H9 (cell line): Measurements from ENCODE around the gene MAPK1IP1L. TPM values are rescaled to one million over a fixed set of nuclear protein-coding genes. Genes with fewer than 3 reads are reported as not detected.

Source experiments
- DNase-seq: peaks from one replicate; pipeline ENCODE4 v3.0.0-alpha.2; 2017
- H2AFZ ChIP-seq: one replicate; pipeline ENCODE4 v1.6.1; 2013; ENCODE audit warnings: mild to moderate bottlenecking, low read length, control low read depth, moderate library complexity
- H2AK5ac ChIP-seq: 2 replicates; pipeline ENCODE4 v1.6.1; 2013; ENCODE audit warnings: low read length, control low read depth, mixed read lengths; ENCODE audit not compliant: insufficient read length
- H2BK120ac ChIP-seq: one replicate; pipeline ENCODE4 v1.6.1; 2013; ENCODE audit warnings: low read depth, mild to moderate bottlenecking, low read length, control low read depth, inconsistent platforms; ENCODE audit not compliant: poor library complexity, severe bottlenecking
- H2BK12ac ChIP-seq: 2 replicates; pipeline ENCODE4 v1.6.1; 2013; ENCODE audit warnings: low read length, control low read depth, mixed read lengths, low read depth; ENCODE audit not compliant: insufficient read length
- H2BK15ac ChIP-seq: 2 replicates; pipeline ENCODE4 v1.6.1; 2013; ENCODE audit warnings: low read depth, low read length, control low read depth
- H2BK20ac ChIP-seq: one replicate; pipeline ENCODE4 v1.6.1; 2013; ENCODE audit warnings: low read depth, mild to moderate bottlenecking, low read length, control low read depth, inconsistent platforms; ENCODE audit not compliant: poor library complexity, severe bottlenecking
- H2BK5ac ChIP-seq: 2 replicates; pipeline ENCODE4 v1.6.1; 2013; ENCODE audit warnings: low read length, control low read depth, mixed read lengths; ENCODE audit not compliant: insufficient read length
- H3K14ac ChIP-seq: 2 replicates; pipeline ENCODE4 v1.6.1; 2013; ENCODE audit warnings: low read length, control low read depth; ENCODE audit not compliant: insufficient read depth
- H3K18ac ChIP-seq: 2 replicates; pipeline ENCODE4 v1.6.1; 2013; ENCODE audit warnings: low read depth, mild to moderate bottlenecking, mixed read lengths, low read length, control low read depth; ENCODE audit not compliant: insufficient read length
- H3K23ac ChIP-seq: 2 replicates; pipeline ENCODE4 v1.6.1; 2013; ENCODE audit warnings: low read length, control low read depth, mixed read lengths, low read depth; ENCODE audit not compliant: insufficient read length
- H3K23me2 ChIP-seq: 2 replicates; pipeline ENCODE4 v1.6.1; 2013; ENCODE audit warnings: low read depth, mild to moderate bottlenecking, mixed read lengths, low read length, control low read depth; ENCODE audit not compliant: insufficient read length, poor library complexity, severe bottlenecking
- H3K27ac ChIP-seq: 2 replicates; pipeline ENCODE4 v1.5.1; 2013; ENCODE audit warnings: low read length, control low read depth, mixed read lengths, low read depth; ENCODE audit not compliant: insufficient read length
- H3K27me3 ChIP-seq: 2 replicates; pipeline ENCODE4 v1.6.1; 2013; ENCODE audit warnings: low read length, control low read depth, inconsistent platforms; ENCODE audit not compliant: insufficient read depth
- H3K4ac ChIP-seq: 2 replicates; pipeline ENCODE4 v1.6.1; 2013; ENCODE audit warnings: low read depth, mild to moderate bottlenecking, control low read depth, inconsistent platforms, low read length, moderate library complexity
- H3K4me1 ChIP-seq: 2 replicates; pipeline ENCODE4 v1.6.1; 2013; ENCODE audit warnings: low read length, control low read depth, inconsistent platforms; ENCODE audit not compliant: insufficient read depth
- H3K4me2 ChIP-seq: 2 replicates; pipeline ENCODE4 v1.6.1; 2013; ENCODE audit warnings: low read length, control low read depth, mixed read lengths; ENCODE audit not compliant: insufficient read length, insufficient read depth
- H3K56ac ChIP-seq: 2 replicates; pipeline ENCODE4 v1.6.1; 2013; ENCODE audit warnings: low read depth, mild to moderate bottlenecking, mixed read lengths, low read length, control low read depth; ENCODE audit not compliant: insufficient read length
- H3K79me1 ChIP-seq: 2 replicates; pipeline ENCODE4 v1.6.1; 2013; ENCODE audit warnings: low read depth, mild to moderate bottlenecking, moderate library complexity, low read length, control low read depth, inconsistent platforms; ENCODE audit not compliant: insufficient read depth, poor library complexity, severe bottlenecking
- H3K79me2 ChIP-seq: 2 replicates; pipeline ENCODE4 v1.6.1; 2013; ENCODE audit warnings: low read length, control low read depth, inconsistent platforms; ENCODE audit not compliant: insufficient read depth
- H3K9ac ChIP-seq: 2 replicates; pipeline ENCODE4 v1.6.1; 2013; ENCODE audit warnings: low read length, control low read depth, mixed read lengths; ENCODE audit not compliant: insufficient read length; ENCODE audit errors: extremely low read depth
- H3K9me3 ChIP-seq: one replicate; pipeline ENCODE4 v1.6.1; 2013; ENCODE audit warnings: low read depth, low read length, inconsistent platforms; ENCODE audit not compliant: control insufficient read depth
- H3T11ph ChIP-seq: one replicate; pipeline ENCODE4 v1.6.1; 2013; ENCODE audit warnings: mild to moderate bottlenecking, low read length, control low read depth, inconsistent platforms
- H4K20me1 ChIP-seq: one replicate; pipeline ENCODE4 v1.6.1; 2013; ENCODE audit not compliant: control insufficient read depth, insufficient read length, insufficient read depth
- H4K5ac ChIP-seq: 2 replicates; pipeline ENCODE4 v1.6.1; 2013; ENCODE audit warnings: low read depth, mild to moderate bottlenecking, mixed read lengths, low read length, control low read depth; ENCODE audit not compliant: insufficient read length
- H4K8ac ChIP-seq: replicated peaks from 2 replicates; pipeline ENCODE4 v1.6.1; 2013; ENCODE audit warnings: low read length, control low read depth, mixed read lengths, low read depth; ENCODE audit not compliant: insufficient read length
- H4K91ac ChIP-seq: 2 replicates; pipeline ENCODE4 v1.6.1; 2013; ENCODE audit warnings: low read depth, mild to moderate bottlenecking, moderate library complexity, mixed read lengths, low read length, control low read depth; ENCODE audit not compliant: insufficient read length
- H3K27ac Mint-ChIP-seq, 3 experiments: 2 replicates in 2 of 3; 3 replicates in 1 of 3; pipeline ENCODE4 v1.8.0; 2020 to 2021; ENCODE audit warnings: mixed read lengths in 3 of 3, mild to moderate bottlenecking in 1 of 3, moderate library complexity in 1 of 3
- H3K27me3 Mint-ChIP-seq: 2 replicates; pipeline ENCODE4 v1.8.0; 2021; ENCODE audit warnings: low read depth, mild to moderate bottlenecking, moderate library complexity, mixed read lengths
- H3K36me3 Mint-ChIP-seq, 3 experiments: 2 replicates in 2 of 3; 3 replicates in 1 of 3; pipeline ENCODE4 v1.8.0; 2020 to 2021; ENCODE audit warnings: low read depth in 3 of 3, mixed read lengths in 3 of 3; ENCODE audit not compliant: insufficient read depth in 1 of 3
- H3K4me1 Mint-ChIP-seq, 2 experiments: 2 replicates each; pipeline ENCODE4 v1.8.0; 2020; ENCODE audit warnings: mixed read lengths in 2 of 2
- H3K4me3 Mint-ChIP-seq, 2 experiments: 2 replicates in 1 of 2; 3 replicates in 1 of 2; pipeline ENCODE4 v1.8.0; 2020 to 2021; ENCODE audit warnings: mild to moderate bottlenecking in 2 of 2, mixed read lengths in 2 of 2, moderate library complexity in 1 of 2
- H3K9me3 Mint-ChIP-seq, 2 experiments: 2 replicates in 1 of 2; 3 replicates in 1 of 2; pipeline ENCODE4 v1.8.0; 2020; ENCODE audit warnings: mild to moderate bottlenecking in 2 of 2, mixed read lengths in 2 of 2, moderate library complexity in 1 of 2
- WGBS: extraction: QIAGEN DNeasy Blood & Tissue Kit; methylation state at CpG from one replicate; pipeline ENCODE4 v1.1.7; 2013; ENCODE audit warnings: missing lambda C conversion rate, low lambda C conversion rate, mixed read lengths; ENCODE audit not compliant: insufficient read length; ENCODE audit errors: extremely low coverage; 5-methylcytosine and 5-hydroxymethylcytosine counted together
- total RNA-seq: library from RNA; stranded (reverse); gene quantifications from 2 replicates; pipeline ENCODE4 v1.2.1, GENCODE V29; 2021
- TF ChIP-seq, protein P1 (sequence below): fragments of 200-600 bp; sonication (generic); conservative IDR thresholded peaks from 3 replicates; pipeline ENCODE4 v1.8.0; 2021; ENCODE audit warnings: antibody characterized with exemption, mild to moderate bottlenecking

MAPK1IP1L gene
- total RNA-seq, 1 experiment from 2014 or later: 133 TPM

GRCh38 chr14:55085060-55085660 lies 33.7 kb downstream of the MAPK1IP1L start:
- H3K14ac ChIP-seq: no peak overlapping the region
- H3K23ac ChIP-seq: no peak overlapping the region
- Mint-ChIP-seq H3K27ac (no peak overlapping the region), H3K9me3 (no peaks in the 10 kb centered on the region), H3K4me3 (no peak overlapping the region), H3K4me1 (peaks cover 2% of the 10 kb centered on the region in 2 experiments; a peak in 3 of 4 replicates), H3K27me3 (peaks cover 5% of the 10 kb centered on the region; the same call in 1 of the 2 replicates), H3K36me3 (no peaks in the 10 kb centered on the region)
- H3K27ac ChIP-seq: no peak overlapping the region
- TF ChIP-seq, protein P1, sequence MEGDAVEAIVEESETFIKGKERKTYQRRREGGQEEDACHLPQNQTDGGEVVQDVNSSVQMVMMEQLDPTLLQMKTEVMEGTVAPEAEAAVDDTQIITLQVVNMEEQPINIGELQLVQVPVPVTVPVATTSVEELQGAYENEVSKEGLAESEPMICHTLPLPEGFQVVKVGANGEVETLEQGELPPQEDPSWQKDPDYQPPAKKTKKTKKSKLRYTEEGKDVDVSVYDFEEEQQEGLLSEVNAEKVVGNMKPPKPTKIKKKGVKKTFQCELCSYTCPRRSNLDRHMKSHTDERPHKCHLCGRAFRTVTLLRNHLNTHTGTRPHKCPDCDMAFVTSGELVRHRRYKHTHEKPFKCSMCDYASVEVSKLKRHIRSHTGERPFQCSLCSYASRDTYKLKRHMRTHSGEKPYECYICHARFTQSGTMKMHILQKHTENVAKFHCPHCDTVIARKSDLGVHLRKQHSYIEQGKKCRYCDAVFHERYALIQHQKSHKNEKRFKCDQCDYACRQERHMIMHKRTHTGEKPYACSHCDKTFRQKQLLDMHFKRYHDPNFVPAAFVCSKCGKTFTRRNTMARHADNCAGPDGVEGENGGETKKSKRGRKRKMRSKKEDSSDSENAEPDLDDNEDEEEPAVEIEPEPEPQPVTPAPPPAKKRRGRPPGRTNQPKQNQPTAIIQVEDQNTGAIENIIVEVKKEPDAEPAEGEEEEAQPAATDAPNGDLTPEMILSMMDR: no peak
- H2AK5ac ChIP-seq: no peak overlapping the region
- no peak overlapping the region for H3K4ac ChIP-seq
- DNase-seq: no peak
- H2BK120ac ChIP-seq: no peak overlapping the region
- H2BK20ac ChIP-seq: no peak overlapping the region
- H4K20me1 ChIP-seq: no peaks in the 10 kb centered on the region
- H3K4me2 ChIP-seq: no peak overlapping the region
- no peaks in the 10 kb centered on the region for H3K79me1 ChIP-seq
- WGBS: no CpG with 5 or more reads among the region's 4 CpGs
- H3K4me1 ChIP-seq: no peaks in the 10 kb centered on the region
- no peaks in the 10 kb centered on the region for H3K27me3 ChIP-seq
- no peak overlapping the region for H4K91ac ChIP-seq
- H3K9me3 ChIP-seq: no peaks in the 10 kb centered on the region
- no peak overlapping the region for H3K9ac ChIP-seq
- no peak overlapping the region for H4K5ac ChIP-seq
- H4K8ac ChIP-seq: no peak overlapping the region
- H3K79me2 ChIP-seq: no peaks in the 10 kb centered on the region
- H3K23me2 ChIP-seq: no peaks in the 10 kb centered on the region
- no peak overlapping the region for H2BK5ac ChIP-seq
- H2AFZ ChIP-seq: no peak overlapping the region
- H3T11ph ChIP-seq: no peak overlapping the region
- H2BK15ac ChIP-seq: no peak overlapping the region
- no peak overlapping the region for H3K56ac ChIP-seq
- no peak overlapping the region for H2BK12ac ChIP-seq
- H3K18ac ChIP-seq: no peak overlapping the region
